ENCODE measurements around the gene AUTS2.

AUTS2 gene

DNA sequence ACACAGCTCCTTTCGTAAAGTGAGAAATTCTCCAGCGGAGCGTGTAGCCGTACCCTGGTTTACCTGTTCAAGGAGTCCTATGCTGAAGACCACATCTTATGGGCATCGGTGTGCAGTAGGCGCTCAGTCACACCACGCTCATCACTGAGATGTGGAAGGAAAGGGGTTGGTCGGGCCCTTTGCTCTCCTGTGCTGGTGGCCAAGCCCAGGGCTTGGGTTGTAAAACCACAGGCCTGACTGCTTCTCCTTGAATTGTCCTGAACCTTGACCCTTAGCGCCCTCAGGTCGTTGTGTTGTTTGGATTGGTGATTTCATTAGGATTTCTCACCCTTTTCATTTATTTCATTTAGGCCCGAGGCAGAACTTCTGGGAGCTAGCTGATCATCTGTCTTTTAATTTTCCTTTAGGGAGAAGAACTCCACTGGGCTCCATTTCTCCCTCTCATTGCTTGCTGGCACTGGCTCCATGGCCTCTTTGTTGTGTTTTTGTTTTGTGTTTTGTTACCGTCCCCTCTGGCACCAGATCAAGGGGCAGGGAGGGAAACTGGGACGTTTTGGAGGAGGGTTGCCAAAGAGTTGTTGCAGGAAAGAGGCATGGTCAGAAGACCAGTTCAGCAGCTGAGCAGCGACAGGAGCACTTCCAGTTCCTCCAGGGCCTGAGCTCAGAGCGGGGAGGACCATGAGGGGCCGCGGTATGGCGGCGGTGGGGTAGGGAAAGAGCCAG, 1022.2 kb downstream of the AUTS2 start:
- TF ChIP-seq, protein P1, sequence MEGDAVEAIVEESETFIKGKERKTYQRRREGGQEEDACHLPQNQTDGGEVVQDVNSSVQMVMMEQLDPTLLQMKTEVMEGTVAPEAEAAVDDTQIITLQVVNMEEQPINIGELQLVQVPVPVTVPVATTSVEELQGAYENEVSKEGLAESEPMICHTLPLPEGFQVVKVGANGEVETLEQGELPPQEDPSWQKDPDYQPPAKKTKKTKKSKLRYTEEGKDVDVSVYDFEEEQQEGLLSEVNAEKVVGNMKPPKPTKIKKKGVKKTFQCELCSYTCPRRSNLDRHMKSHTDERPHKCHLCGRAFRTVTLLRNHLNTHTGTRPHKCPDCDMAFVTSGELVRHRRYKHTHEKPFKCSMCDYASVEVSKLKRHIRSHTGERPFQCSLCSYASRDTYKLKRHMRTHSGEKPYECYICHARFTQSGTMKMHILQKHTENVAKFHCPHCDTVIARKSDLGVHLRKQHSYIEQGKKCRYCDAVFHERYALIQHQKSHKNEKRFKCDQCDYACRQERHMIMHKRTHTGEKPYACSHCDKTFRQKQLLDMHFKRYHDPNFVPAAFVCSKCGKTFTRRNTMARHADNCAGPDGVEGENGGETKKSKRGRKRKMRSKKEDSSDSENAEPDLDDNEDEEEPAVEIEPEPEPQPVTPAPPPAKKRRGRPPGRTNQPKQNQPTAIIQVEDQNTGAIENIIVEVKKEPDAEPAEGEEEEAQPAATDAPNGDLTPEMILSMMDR (IDR thresholded peaks at IDR 0.05; ENCODE audit: low read depth, low read length, missing control alignments) = no peak
- no peak overlapping the region for H3K4me3 ChIP-seq (ENCODE audit: low read depth, low read length)
- DNase-seq (ENCODE audit: low read depth) = no peak

DNA sequence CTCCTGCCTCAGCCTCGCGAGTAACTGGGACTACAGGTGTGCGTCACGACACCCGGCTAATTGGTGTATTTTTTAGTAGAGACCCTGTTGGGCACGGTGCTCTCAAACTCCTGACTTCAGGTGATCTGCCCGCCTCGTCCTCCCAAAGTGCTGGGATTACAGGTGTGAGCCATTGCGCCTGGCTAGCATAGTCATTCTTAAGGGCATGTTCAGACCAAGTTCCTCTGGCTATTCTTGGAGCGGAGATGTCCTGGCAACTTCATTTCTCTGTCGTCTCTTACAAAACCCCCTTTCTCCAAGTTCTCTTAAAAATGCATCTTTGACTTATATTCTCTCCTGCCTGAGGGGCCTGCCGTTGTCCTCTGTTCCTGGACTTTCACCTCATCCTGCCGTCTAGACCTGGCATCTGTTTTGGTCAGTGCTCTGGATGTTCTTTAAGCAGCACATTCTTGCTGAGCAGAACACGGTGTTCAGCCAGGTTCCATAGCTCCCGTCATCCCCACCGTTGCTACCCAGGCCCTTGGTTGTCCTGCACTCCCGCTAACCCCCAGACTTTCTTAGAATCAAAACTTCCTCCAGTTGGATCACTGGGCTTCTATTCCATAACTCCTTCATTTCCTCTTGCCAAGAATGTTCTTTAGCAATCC, 1023.8 kb downstream of the AUTS2 start:
- TF ChIP-seq, protein P1 (IDR thresholded peaks at IDR 0.05; ENCODE audit: low read depth, low read length, missing control alignments) = no peak
- H3K4me3 ChIP-seq (ENCODE audit: low read depth, low read length) = no peak overlapping the region
- no peak for DNase-seq (ENCODE audit: low read depth)

- no peak for DNase-seq (ENCODE audit: low read depth)
- H3K4me3 ChIP-seq (ENCODE audit: low read depth, low read length) = no peak overlapping the region
- TF ChIP-seq, protein P1 (IDR thresholded peaks at IDR 0.05; ENCODE audit: low read depth, low read length, missing control alignments) = no peak
These were observed 1024.7 kb downstream of the AUTS2 start for GRCh38 chr7:70622936-70623335.

- TF ChIP-seq, protein P1 (IDR thresholded peaks at IDR 0.05; ENCODE audit: low read depth, low read length, missing control alignments) = no peak
- H3K4me3 ChIP-seq (ENCODE audit: low read depth, low read length) = no peak overlapping the region
- DNase-seq (ENCODE audit: low read depth) = no peak
These were observed 1026.3 kb downstream of the AUTS2 start for GRCh38 chr7:70624500-70625103.

GRCh38 chr7:70627461-70627860, 1029.2 kb downstream of the AUTS2 start:
- H3K4me3 ChIP-seq (ENCODE audit: low read depth, low read length) = no peak overlapping the region
- no peak for DNase-seq (ENCODE audit: low read depth)
- TF ChIP-seq, protein P1 (IDR thresholded peaks at IDR 0.05; ENCODE audit: low read depth, low read length, missing control alignments) = no peak

DNA sequence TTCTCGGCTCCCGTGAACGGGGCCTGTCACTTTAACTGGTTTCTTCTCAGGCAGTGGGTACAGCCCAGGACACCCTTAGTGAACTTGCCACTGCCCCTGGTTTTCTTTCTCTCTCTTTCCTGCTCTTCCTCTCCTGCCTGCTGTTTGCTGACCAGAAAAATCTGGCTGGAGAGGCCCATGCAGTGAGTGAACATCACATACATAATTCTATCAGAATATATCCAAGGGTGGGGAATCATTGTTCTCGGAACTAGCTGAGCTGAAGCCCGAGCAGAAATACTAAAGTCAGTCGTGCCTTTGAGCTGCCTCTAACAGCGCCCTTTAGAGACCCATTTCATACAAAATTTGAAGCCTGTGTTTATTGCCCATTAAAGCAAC, 1032.2 kb downstream of the AUTS2 start:
- TF ChIP-seq, protein P1 (IDR thresholded peaks at IDR 0.05; ENCODE audit: low read depth, low read length, missing control alignments) = no peak
- H3K4me3 ChIP-seq (ENCODE audit: low read depth, low read length) = no peak overlapping the region
- no peak for DNase-seq (ENCODE audit: low read depth)

Data from GM12864 (cell line).